Neuronal stem cell (in vitro differentiated cells): ENCODE data around the gene SOCS1.

ENCODE experiments used
- DNase-seq: peaks from one replicate; pipeline ENCODE4 v3.0.0-alpha.2; 2013; ENCODE audit warnings: low spot score
- H2AFZ ChIP-seq: one replicate; pipeline ENCODE4 v1.6.1; 2013; ENCODE audit warnings: mild to moderate bottlenecking, low read length, inconsistent platforms
- H2AK5ac ChIP-seq: 2 replicates; pipeline ENCODE4 v1.6.1; 2013; ENCODE audit warnings: low read depth, mild to moderate bottlenecking, inconsistent platforms, low read length, moderate library complexity, mixed read lengths
- H2BK120ac ChIP-seq: 2 replicates; pipeline ENCODE4 v1.6.1; 2013; ENCODE audit warnings: low read depth, mild to moderate bottlenecking, inconsistent platforms, low read length, moderate library complexity, mixed read lengths
- H2BK12ac ChIP-seq: one replicate; pipeline ENCODE4 v1.6.1; 2013; ENCODE audit warnings: low read length, inconsistent platforms
- H2BK15ac ChIP-seq: 2 replicates; pipeline ENCODE4 v1.6.1; 2013; ENCODE audit warnings: mild to moderate bottlenecking, low read length, inconsistent platforms, mixed read lengths
- H2BK5ac ChIP-seq: one replicate; pipeline ENCODE4 v1.6.1; 2013; ENCODE audit warnings: inconsistent platforms, mild to moderate bottlenecking, low read length, moderate library complexity
- H3K14ac ChIP-seq: one replicate; pipeline ENCODE4 v1.6.1; 2013; ENCODE audit warnings: low read length, inconsistent platforms
- H3K18ac ChIP-seq: 2 replicates; pipeline ENCODE4 v1.6.1; 2013; ENCODE audit warnings: low read length, inconsistent platforms
- H3K23ac ChIP-seq: 2 replicates; pipeline ENCODE4 v1.6.1; 2013; ENCODE audit warnings: low read depth, mild to moderate bottlenecking, mixed read lengths, low read length, inconsistent platforms; ENCODE audit not compliant: poor library complexity
- H3K27ac ChIP-seq: replicated peaks from 3 replicates; pipeline ENCODE4 v1.5.1; 2013; ENCODE audit warnings: low read length, inconsistent platforms
- H3K27me3 ChIP-seq, 3 experiments: 2 replicates each; pipeline ENCODE4 v1.6.1; 2013; ENCODE audit warnings: low read length in 3 of 3, mild to moderate bottlenecking in 2 of 3, inconsistent platforms in 1 of 3, low read depth in 1 of 3, mixed read lengths in 1 of 3, moderate library complexity in 1 of 3; ENCODE audit not compliant: control insufficient read depth in 3 of 3, insufficient read depth in 3 of 3
- H3K36me3 ChIP-seq, 2 donors: replicated peaks in 1 of 2; 2 replicates each; pipeline ENCODE4 v1.6.1; 2013; ENCODE audit warnings: low read length in 2 of 2; ENCODE audit not compliant: control insufficient read depth in 2 of 2, insufficient read depth in 2 of 2
- H3K4ac ChIP-seq: 2 replicates; pipeline ENCODE4 v1.6.1; 2013; ENCODE audit warnings: inconsistent platforms, mild to moderate bottlenecking, low read length, moderate library complexity
- H3K4me1 ChIP-seq, 2 donors: 1 replicate in 1 of 2; 2 replicates in 1 of 2; pipeline ENCODE4 v1.6.1; 2013; ENCODE audit warnings: low read length in 2 of 2, low read depth in 1 of 2; ENCODE audit not compliant: control insufficient read depth in 2 of 2, insufficient read depth in 1 of 2
- H3K4me2 ChIP-seq: one replicate; pipeline ENCODE4 v1.6.1; 2013; ENCODE audit warnings: mild to moderate bottlenecking, low read length, inconsistent platforms; ENCODE audit not compliant: insufficient read depth, poor library complexity, severe bottlenecking
- H3K4me3 ChIP-seq, 2 donors: 2 replicates each; pipeline ENCODE4 v1.5.1; 2013; ENCODE audit warnings: low read length in 2 of 2, mild to moderate bottlenecking in 2 of 2, inconsistent platforms in 1 of 2, moderate library complexity in 1 of 2
- H3K79me1 ChIP-seq: one replicate; pipeline ENCODE4 v1.6.1; 2013; ENCODE audit warnings: low read depth, mild to moderate bottlenecking, inconsistent platforms, low read length, moderate library complexity
- H3K9ac ChIP-seq: one replicate; pipeline ENCODE4 v1.6.1; 2013; ENCODE audit warnings: mild to moderate bottlenecking, low read depth, low read length, inconsistent platforms; ENCODE audit not compliant: poor library complexity
- H3K9me3 ChIP-seq, 2 donors: replicated peaks in 1 of 2; 2 replicates each; pipeline versions ENCODE3 to v1.6.1; 2013; ENCODE audit warnings: low read length in 2 of 2, mild to moderate bottlenecking in 2 of 2, inconsistent platforms in 1 of 2, low read depth in 1 of 2, mixed read lengths in 1 of 2, moderate library complexity in 1 of 2; ENCODE audit not compliant: control insufficient read depth in 2 of 2, insufficient read depth in 1 of 2
- H4K8ac ChIP-seq: one replicate; pipeline ENCODE4 v1.6.1; 2013; ENCODE audit warnings: low read depth, mild to moderate bottlenecking, inconsistent platforms, low read length, moderate library complexity
- H4K91ac ChIP-seq: one replicate; pipeline ENCODE4 v1.6.1; 2013; ENCODE audit warnings: low read length, low read depth, mild to moderate bottlenecking, inconsistent platforms; ENCODE audit not compliant: poor library complexity
- WGBS, 2 donors: extraction: QIAGEN DNeasy Blood & Tissue Kit; methylation state at CpG; one replicate each; pipeline ENCODE4 v1.1.7; 2013; ENCODE audit warnings: missing lambda C conversion rate in 2 of 2, mixed read lengths in 1 of 2; ENCODE audit not compliant: insufficient read length in 2 of 2, insufficient replicate concordance in 1 of 2; ENCODE audit errors: extremely low coverage in 2 of 2; 5-methylcytosine and 5-hydroxymethylcytosine counted together

Gene SOCS1

GRCh38 chr16:11211977-11212797 is 43.8 kb downstream of the SOCS1 start:
- no peak overlapping the region for H2BK12ac ChIP-seq
- H3K4me1 ChIP-seq: no peaks in the 10 kb centered on the region
- no peaks in the 10 kb centered on the region for H3K36me3 ChIP-seq
- H3K23ac ChIP-seq: no peak overlapping the region
- H4K91ac ChIP-seq: no peak overlapping the region
- H3K9me3 ChIP-seq: peaks cover 7 to 9% of the 10 kb centered on the region in 2 donors
- H3K4ac ChIP-seq: no peak overlapping the region
- no peaks in the 10 kb centered on the region for H3K27me3 ChIP-seq
- H3K4me3 ChIP-seq: no peak overlapping the region
- no peak overlapping the region for H4K8ac ChIP-seq
- H3K27ac ChIP-seq: no peak overlapping the region
- H2BK120ac ChIP-seq: no peak overlapping the region
- DNase-seq: no peak
- H2AFZ ChIP-seq: no peak overlapping the region
- no peak overlapping the region for H3K9ac ChIP-seq
- no peak overlapping the region for H2BK5ac ChIP-seq
- H3K79me1 ChIP-seq: no peaks in the 10 kb centered on the region
- H3K18ac ChIP-seq: no peak overlapping the region
- no peak overlapping the region for H3K14ac ChIP-seq
- no CpG with 5 or more reads among the region's 16 CpGs for WGBS, 2 donors
- H2BK15ac ChIP-seq: no peak overlapping the region
- no peak overlapping the region for H3K4me2 ChIP-seq
- H2AK5ac ChIP-seq: peak overlapping the region; percentile 17

- no peak overlapping the region for H4K8ac ChIP-seq
- no peak overlapping the region for H3K14ac ChIP-seq
- H4K91ac ChIP-seq: no peak overlapping the region
- H3K27ac ChIP-seq: no peak overlapping the region
- peak overlapping the region in 1 of 2 donors; percentile 5 for H3K4me3 ChIP-seq
- no peak overlapping the region for H2BK12ac ChIP-seq
- no peaks in the 10 kb centered on the region for H3K79me1 ChIP-seq
- no peak overlapping the region for H3K4me2 ChIP-seq
- no peak overlapping the region for H3K23ac ChIP-seq
- no peak overlapping the region for H3K4ac ChIP-seq
- H2BK120ac ChIP-seq: no peak overlapping the region
- no peak overlapping the region for H2AFZ ChIP-seq
- H2BK15ac ChIP-seq: no peak overlapping the region
- peak overlapping the region; percentile 7 for H2BK5ac ChIP-seq
- H3K36me3 ChIP-seq: no peaks in the 10 kb centered on the region
- DNase-seq: no peak
- peak overlapping the region; percentile 2 for H3K18ac ChIP-seq
- no peaks in the 10 kb centered on the region for H3K27me3 ChIP-seq
- peak overlapping the region; percentile 3 for H3K9ac ChIP-seq
- no CpG with 5 or more reads among the region's 16 CpGs for WGBS, 2 donors
- peaks cover 0 to 4% of the 10 kb centered on the region in 2 donors for H3K4me1 ChIP-seq
- peak overlapping the region; percentile 34 for H2AK5ac ChIP-seq
- peaks cover 5 to 7% of the 10 kb centered on the region in 2 donors for H3K9me3 ChIP-seq
Measured at GRCh38 chr16:11211061-11211976, 44.7 kb downstream of the SOCS1 start.

- no peak overlapping the region for H4K8ac ChIP-seq
- H2BK5ac ChIP-seq: no peak overlapping the region
- no CpG with 5 or more reads among the region's 11 CpGs for WGBS, 2 donors
- H2AK5ac ChIP-seq: peak overlapping the region; percentile 91
- peak overlapping the region; percentile 39 for H3K23ac ChIP-seq
- no peak overlapping the region for H4K91ac ChIP-seq
- H3K4me1 ChIP-seq: peaks cover 0 to 14% of the 10 kb centered on the region in 2 donors
- DNase-seq: no peak
- no peak overlapping the region for H3K14ac ChIP-seq
- no peak overlapping the region for H3K4me2 ChIP-seq
- H3K18ac ChIP-seq: peak overlapping the region; percentile 82
- H3K27me3 ChIP-seq: no peaks in the 10 kb centered on the region
- H3K4ac ChIP-seq: no peak overlapping the region
- H2BK12ac ChIP-seq: no peak overlapping the region
- peak overlapping the region; percentile 62 for H2AFZ ChIP-seq
- no peaks in the 10 kb centered on the region for H3K36me3 ChIP-seq
- H3K9me3 ChIP-seq: peaks cover 3 to 5% of the 10 kb centered on the region in 2 donors
- H2BK15ac ChIP-seq: no peak overlapping the region
- H3K27ac ChIP-seq: no peak overlapping the region
- H3K9ac ChIP-seq: no peak overlapping the region
- H3K79me1 ChIP-seq: no peaks in the 10 kb centered on the region
- H2BK120ac ChIP-seq: no peak overlapping the region
- no peak overlapping the region for H3K4me3 ChIP-seq
Measured at GRCh38 chr16:11210260-11210659, 45.7 kb downstream of the SOCS1 start.
